DND-41 (cell line): Measurements from ENCODE around the gene KRT4.

Experiments
- ATAC-seq: fragments of 200-7000 bp; cut with Tn5 transposase; 3 replicates; pipeline ENCODE4 v1.9.1; 2021; ENCODE audit warnings: low read depth; ENCODE audit not compliant: insufficient read depth
- DNase-seq: peaks from one replicate; pipeline ENCODE4 v3.0.0-alpha.2; 2020
- H2AFZ ChIP-seq: 2 replicates; pipeline ENCODE4 v1.6.0; 2012; ENCODE audit warnings: low read depth, low read length
- H3K27ac ChIP-seq: 2 replicates; pipeline ENCODE4 v1.5.1; 2012; ENCODE audit warnings: low read length, inconsistent platforms
- H3K27me3 ChIP-seq: fragments of 200-600 bp; sonication (generic); 2 replicates; pipeline ENCODE4 v1.6.0; 2012; ENCODE audit warnings: low read length, mild to moderate bottlenecking, inconsistent platforms; ENCODE audit not compliant: insufficient read depth, poor library complexity
- H3K36me3 ChIP-seq: 2 replicates; pipeline ENCODE4 v1.5.1; 2012; ENCODE audit warnings: low read length, inconsistent platforms; ENCODE audit not compliant: insufficient read depth
- H3K4me1 ChIP-seq: 2 replicates; pipeline ENCODE4 v1.5.1; 2012; ENCODE audit warnings: mild to moderate bottlenecking, low read length; ENCODE audit not compliant: insufficient read depth
- H3K4me2 ChIP-seq: 2 replicates; pipeline ENCODE4 v1.6.0; 2012; ENCODE audit warnings: mild to moderate bottlenecking, moderate library complexity, low read length, inconsistent platforms; ENCODE audit not compliant: insufficient read depth
- H3K4me3 ChIP-seq, 2 experiments: fragments of 200-600 bp in 1 of 2; shearing (Covaris generic) in 1 of 2; 2 replicates each; pipeline ENCODE4 v1.5.1; 2012 to 2016; ENCODE audit warnings: inconsistent platforms in 2 of 2, low read length in 2 of 2, mild to moderate bottlenecking in 2 of 2, low read depth in 1 of 2, moderate library complexity in 1 of 2
- H3K79me2 ChIP-seq: 2 replicates; pipeline ENCODE4 v1.6.0; 2012; ENCODE audit warnings: low read length, inconsistent platforms; ENCODE audit not compliant: insufficient read depth
- H3K9ac ChIP-seq: 2 replicates; pipeline ENCODE4 v1.6.0; 2012; ENCODE audit warnings: low read depth, mild to moderate bottlenecking, inconsistent platforms, low read length, moderate library complexity
- H3K9me3 ChIP-seq: 2 replicates; pipeline ENCODE4 v1.5.1; 2012; ENCODE audit warnings: low read length, moderate library complexity, mild to moderate bottlenecking, inconsistent platforms; ENCODE audit not compliant: insufficient read depth, severe bottlenecking
- H4K20me1 ChIP-seq: 2 replicates; pipeline ENCODE4 v1.6.0; 2012; ENCODE audit warnings: low read length; ENCODE audit not compliant: insufficient read depth
- EZH2 ChIP-seq: IDR thresholded peaks from 3 replicates; pipeline ENCODE4 v1.6.1; 2012; ENCODE audit warnings: borderline replicate concordance, low read depth, mild to moderate bottlenecking, moderate library complexity, low read length, inconsistent platforms; ENCODE audit not compliant: severe bottlenecking
- TF ChIP-seq, protein P1 (sequence below): IDR thresholded peaks from 2 replicates; pipeline ENCODE4 v1.5.1; 2012; ENCODE audit warnings: borderline replicate concordance, low read length, moderate library complexity, mild to moderate bottlenecking; ENCODE audit not compliant: poor library complexity, severe bottlenecking; ENCODE audit errors: extremely low read depth

KRT4 gene

DNA sequence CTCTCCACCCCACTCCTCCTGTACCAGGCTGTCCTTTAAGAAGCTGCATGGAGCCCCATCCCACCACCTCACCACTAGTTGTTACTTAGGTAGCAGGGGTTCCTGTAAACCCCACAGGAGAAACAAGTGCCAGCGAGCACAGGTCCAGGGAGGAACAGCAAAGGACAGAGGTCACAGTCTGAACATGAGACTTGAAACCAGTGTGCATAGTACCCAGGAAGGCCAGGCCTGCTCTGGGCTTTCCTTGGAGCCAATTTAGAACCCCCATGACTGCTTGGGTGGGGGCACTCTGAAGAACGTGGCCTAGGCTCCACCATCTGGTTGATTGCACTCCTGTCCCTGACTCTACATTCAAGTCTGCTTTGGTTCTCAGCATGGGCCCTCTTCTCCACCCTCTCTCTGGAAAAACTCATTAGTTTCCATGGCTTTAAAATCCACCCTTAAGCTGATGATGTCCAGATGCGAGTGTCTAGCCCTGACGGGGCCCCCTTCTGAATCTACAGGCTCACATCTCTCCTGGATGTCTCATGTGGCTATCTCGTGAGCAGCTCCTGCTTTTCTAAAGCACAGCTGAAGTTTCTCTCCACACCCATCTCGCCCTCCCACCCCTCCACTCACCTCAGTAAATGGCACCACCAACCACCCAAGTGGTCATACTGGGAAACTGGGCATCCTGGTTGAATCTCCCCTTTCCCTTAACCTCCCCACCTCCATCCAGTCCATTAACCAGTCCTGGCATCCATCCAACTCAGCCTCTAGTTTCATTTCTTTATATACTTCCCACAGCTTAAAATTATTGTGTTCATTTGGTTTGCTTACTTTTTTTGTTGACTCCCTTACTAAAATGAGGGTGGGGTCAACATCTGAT, 26.4 kb downstream of the KRT4 start:
- Histone ChIP-seq H4K20me1 (no peaks in the 10 kb centered on the region; the same call in 1 of the 2 replicates), H3K4me3 (no peak overlapping the region), H3K4me1 (no peaks in the 10 kb centered on the region), H2AFZ (no peak overlapping the region), H3K27ac (no peak overlapping the region), H3K36me3 (no peaks in the 10 kb centered on the region), H3K79me2 (no peaks in the 10 kb centered on the region), H3K9me3 (no peaks in the 10 kb centered on the region), H3K9ac (no peak overlapping the region), H3K4me2 (no peak overlapping the region), H3K27me3 (peaks cover 9% of the 10 kb centered on the region)
- TF ChIP-seq EZH2 = no peak
- TF ChIP-seq, protein P1, sequence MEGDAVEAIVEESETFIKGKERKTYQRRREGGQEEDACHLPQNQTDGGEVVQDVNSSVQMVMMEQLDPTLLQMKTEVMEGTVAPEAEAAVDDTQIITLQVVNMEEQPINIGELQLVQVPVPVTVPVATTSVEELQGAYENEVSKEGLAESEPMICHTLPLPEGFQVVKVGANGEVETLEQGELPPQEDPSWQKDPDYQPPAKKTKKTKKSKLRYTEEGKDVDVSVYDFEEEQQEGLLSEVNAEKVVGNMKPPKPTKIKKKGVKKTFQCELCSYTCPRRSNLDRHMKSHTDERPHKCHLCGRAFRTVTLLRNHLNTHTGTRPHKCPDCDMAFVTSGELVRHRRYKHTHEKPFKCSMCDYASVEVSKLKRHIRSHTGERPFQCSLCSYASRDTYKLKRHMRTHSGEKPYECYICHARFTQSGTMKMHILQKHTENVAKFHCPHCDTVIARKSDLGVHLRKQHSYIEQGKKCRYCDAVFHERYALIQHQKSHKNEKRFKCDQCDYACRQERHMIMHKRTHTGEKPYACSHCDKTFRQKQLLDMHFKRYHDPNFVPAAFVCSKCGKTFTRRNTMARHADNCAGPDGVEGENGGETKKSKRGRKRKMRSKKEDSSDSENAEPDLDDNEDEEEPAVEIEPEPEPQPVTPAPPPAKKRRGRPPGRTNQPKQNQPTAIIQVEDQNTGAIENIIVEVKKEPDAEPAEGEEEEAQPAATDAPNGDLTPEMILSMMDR = no peak
- ATAC-seq (no peak), DNase-seq (no peak)

DNA sequence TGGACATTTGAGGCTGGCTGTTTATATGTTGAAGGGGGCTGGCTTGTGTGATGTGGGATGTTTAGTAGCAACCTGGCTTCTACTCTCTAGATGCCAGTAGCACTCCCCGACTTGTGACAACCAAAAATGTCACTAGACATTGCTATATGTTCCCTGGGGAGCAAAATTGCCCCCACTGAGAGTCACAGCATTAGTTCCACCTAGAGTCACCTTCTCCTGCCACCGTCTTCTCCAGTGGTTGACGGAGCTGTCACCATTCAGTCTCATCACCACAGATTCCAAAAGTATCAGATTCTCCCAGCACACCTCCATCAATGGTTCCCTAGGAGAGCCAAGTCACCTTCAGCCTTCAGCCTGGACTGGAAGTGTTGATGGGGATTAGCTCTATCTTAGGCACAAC, 29.0 kb downstream of the KRT4 start:
- DNase-seq (no peak), ATAC-seq (no peak)
- Histone ChIP-seq H3K79me2 (no peaks in the 10 kb centered on the region), H4K20me1 (no peaks in the 10 kb centered on the region; the same call in 1 of the 2 replicates), H3K9me3 (no peaks in the 10 kb centered on the region), H3K4me2 (no peak overlapping the region), H2AFZ (no peak overlapping the region), H3K9ac (no peak overlapping the region), H3K36me3 (no peaks in the 10 kb centered on the region), H3K4me1 (no peaks in the 10 kb centered on the region), H3K27me3 (peaks cover 13% of the 10 kb centered on the region), H3K27ac (no peak overlapping the region), H3K4me3 (no peak overlapping the region)
- TF ChIP-seq, protein P1 = no peak
- no peak for TF ChIP-seq EZH2

DNA sequence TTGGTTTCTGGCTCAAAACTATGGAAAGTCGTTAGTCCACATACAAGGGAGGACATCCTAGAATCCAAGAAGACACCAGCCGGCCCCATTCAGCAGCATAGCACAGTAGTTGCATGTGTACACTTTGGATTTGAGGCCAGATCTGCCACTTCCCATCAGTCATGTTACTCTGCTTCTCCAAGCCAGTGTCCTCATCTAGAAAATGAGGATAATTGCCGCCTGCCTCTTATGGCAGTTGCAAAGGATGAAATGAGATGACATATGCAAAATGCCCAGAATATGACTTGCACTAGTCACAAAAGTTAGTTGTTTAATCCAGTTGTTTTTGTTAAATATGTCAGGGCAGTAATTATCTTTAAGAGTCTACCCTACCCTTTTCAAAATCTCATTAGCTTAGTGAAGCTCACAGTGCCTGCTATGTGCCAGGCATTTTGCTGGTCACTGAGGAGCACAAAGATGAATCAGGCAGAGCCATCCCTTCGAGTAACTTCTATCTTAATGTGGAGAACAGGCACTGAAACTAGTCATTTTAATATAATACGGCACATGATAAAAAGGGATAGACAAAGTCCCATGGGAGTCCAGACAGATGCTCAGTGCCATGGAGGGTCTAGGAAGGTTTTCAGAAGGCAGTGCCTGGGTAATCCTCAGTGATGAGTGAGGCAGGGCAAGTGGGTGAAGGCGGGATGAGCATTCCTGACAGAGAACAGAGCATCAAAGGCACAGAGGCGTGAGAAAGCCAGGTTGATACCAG, 30.2 kb downstream of the KRT4 start:
- no peak overlapping the region for H3K9ac ChIP-seq
- H2AFZ ChIP-seq = no peak overlapping the region
- H3K4me1 ChIP-seq = no peaks in the 10 kb centered on the region
- ATAC-seq (no peak), DNase-seq (no peak)
- no peak overlapping the region for H3K4me2 ChIP-seq
- H3K27ac ChIP-seq = no peak overlapping the region
- no peaks in the 10 kb centered on the region; the same call in 1 of the 2 replicates for H4K20me1 ChIP-seq
- H3K36me3 ChIP-seq = no peaks in the 10 kb centered on the region
- no peaks in the 10 kb centered on the region for H3K79me2 ChIP-seq
- H3K9me3 ChIP-seq = no peaks in the 10 kb centered on the region
- TF ChIP-seq EZH2 = no peak
- TF ChIP-seq, protein P1 = no peak
- no peak overlapping the region for H3K4me3 ChIP-seq
- H3K27me3 ChIP-seq = peaks cover 13% of the 10 kb centered on the region
